ENCODE measurements around the gene ARHGAP6. TPM values are rescaled to one million over a fixed set of nuclear protein-coding genes. Genes with fewer than 3 reads are reported as not detected.

The ARHGAP6 gene
- total and polyA plus RNA-seq, 2 of the 13 experiments (the other 11 are each of a cell fraction or from before 2014, with no cell fraction given), result 0.11 TPM; not detected in 1

DNA sequence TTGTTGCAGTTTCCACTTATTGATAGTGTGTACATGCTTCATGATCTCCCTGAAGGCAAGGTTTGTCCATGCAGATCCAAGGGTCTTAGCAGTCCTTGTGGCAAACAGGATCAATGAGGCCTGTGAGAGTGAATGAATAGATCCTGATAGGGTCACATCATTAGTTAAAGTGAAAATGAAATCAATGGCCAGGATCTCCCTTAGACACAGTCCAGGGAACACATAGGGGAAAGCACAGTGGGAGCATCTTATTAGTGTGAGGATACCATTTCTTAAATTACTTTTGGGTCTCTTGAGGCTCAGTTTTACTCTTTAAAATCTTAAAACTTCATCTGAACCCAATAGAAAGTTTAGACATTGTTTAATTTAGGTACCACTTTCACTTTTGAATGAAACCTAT, 59.3 kb downstream of the ARHGAP6 start:
- Histone ChIP-seq H3K27ac (ENCODE audit: extremely low read length, insufficient read depth, low read length) (no peak overlapping the region), H3K79me2 (ENCODE audit: insufficient read depth, low read length) (no peaks in the 10 kb centered on the region), H3K27me3 (ENCODE audit: control insufficient read depth in 1 of 2, insufficient read depth in 2 of 2, low read length in 2 of 2) (no peaks in the 10 kb centered on the region), H3K4me3 (replicated peaks in 1 of 3; ENCODE audit: insufficient read depth in 1 of 3, low read depth in 2 of 3, low read length in 3 of 3) (no peak overlapping the region), H3K4me2 (ENCODE audit: low read depth, low read length) (no peak overlapping the region), H4K20me1 (ENCODE audit: insufficient read depth, low read length) (no peaks in the 10 kb centered on the region), H3K9ac (ENCODE audit: insufficient read depth, low read depth, low read length) (no peak overlapping the region), H3K36me3 (replicated peaks in 1 of 2; ENCODE audit: control insufficient read depth in 1 of 2, insufficient read depth in 2 of 2, low read length in 2 of 2) (no peaks in the 10 kb centered on the region), H2AFZ (ENCODE audit: low read length) (no peak overlapping the region), H3K4me1 (ENCODE audit: insufficient read depth, low read length) (no peaks in the 10 kb centered on the region), H3K9me3 (ENCODE audit: low read length) (no peaks in the 10 kb centered on the region)
- CTCF ChIA-PET (ENCODE audit: low intra/inter-chr PET ratio, low total read pairs), result no interaction called here
- no peak for DNase-seq (ENCODE audit: low spot score)
- no TSS peak for BruUV-seq (replicated peaks)
- in situ Hi-C loops (cut with HindIII; ENCODE audit: extremely low pct_ligation_motif_present, low pct_unique_long_range_greater_than_20kb), result no loop called here
- POLR2A ChIA-PET, result no interaction called here
- intact Hi-C loops (cut with micrococcal nuclease; ENCODE audit: unreplicated experiment), result no loop called here
- no peak for FAIRE-seq
- no peak for ATAC-seq
- no peak for TF ChIP-seq HMG20B (CRISPR knock-in tag; conservative IDR thresholded peaks at IDR 0.05)
- TF ChIP-seq, protein P1, sequence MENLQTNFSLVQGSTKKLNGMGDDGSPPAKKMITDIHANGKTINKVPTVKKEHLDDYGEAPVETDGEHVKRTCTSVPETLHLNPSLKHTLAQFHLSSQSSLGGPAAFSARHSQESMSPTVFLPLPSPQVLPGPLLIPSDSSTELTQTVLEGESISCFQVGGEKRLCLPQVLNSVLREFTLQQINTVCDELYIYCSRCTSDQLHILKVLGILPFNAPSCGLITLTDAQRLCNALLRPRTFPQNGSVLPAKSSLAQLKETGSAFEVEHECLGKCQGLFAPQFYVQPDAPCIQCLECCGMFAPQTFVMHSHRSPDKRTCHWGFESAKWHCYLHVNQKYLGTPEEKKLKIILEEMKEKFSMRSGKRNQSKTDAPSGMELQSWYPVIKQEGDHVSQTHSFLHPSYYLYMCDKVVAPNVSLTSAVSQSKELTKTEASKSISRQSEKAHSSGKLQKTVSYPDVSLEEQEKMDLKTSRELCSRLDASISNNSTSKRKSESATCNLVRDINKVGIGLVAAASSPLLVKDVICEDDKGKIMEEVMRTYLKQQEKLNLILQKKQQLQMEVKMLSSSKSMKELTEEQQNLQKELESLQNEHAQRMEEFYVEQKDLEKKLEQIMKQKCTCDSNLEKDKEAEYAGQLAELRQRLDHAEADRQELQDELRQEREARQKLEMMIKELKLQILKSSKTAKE (CRISPR knock-in tag; IDR thresholded peaks at IDR 0.05; ENCODE audit: borderline replicate concordance), result no peak
- no peak for TF ChIP-seq KLF13 (CRISPR knock-in tag; IDR thresholded peaks at IDR 0.05)
- TF ChIP-seq ZNF75D (CRISPR knock-in tag; IDR thresholded peaks at IDR 0.05; ENCODE audit: borderline replicate concordance), result no peak
- no peak for TF ChIP-seq SIN3B (IDR thresholded peaks at IDR 0.05; ENCODE audit: low read length)
- TF ChIP-seq NFIB (CRISPR knock-in tag; IDR thresholded peaks at IDR 0.05; ENCODE audit: borderline replicate concordance), result no peak
- TF ChIP-seq NFRKB (IDR thresholded peaks at IDR 0.05), result no peak
- no peak for TF ChIP-seq ZNF207 (IDR thresholded peaks at IDR 0.05; ENCODE audit: borderline replicate concordance)
- TF ChIP-seq ZNF460 (CRISPR knock-in tag; IDR thresholded peaks at IDR 0.05; ENCODE audit: borderline replicate concordance), result no peak
- no peak for TF ChIP-seq EZH2 (conservative IDR thresholded peaks at IDR 0.05; ENCODE audit: low read depth, low read length)
- TF ChIP-seq BRD4 (CRISPR knock-in tag; IDR thresholded peaks at IDR 0.05), result no peak
- TF ChIP-seq, protein P2, sequence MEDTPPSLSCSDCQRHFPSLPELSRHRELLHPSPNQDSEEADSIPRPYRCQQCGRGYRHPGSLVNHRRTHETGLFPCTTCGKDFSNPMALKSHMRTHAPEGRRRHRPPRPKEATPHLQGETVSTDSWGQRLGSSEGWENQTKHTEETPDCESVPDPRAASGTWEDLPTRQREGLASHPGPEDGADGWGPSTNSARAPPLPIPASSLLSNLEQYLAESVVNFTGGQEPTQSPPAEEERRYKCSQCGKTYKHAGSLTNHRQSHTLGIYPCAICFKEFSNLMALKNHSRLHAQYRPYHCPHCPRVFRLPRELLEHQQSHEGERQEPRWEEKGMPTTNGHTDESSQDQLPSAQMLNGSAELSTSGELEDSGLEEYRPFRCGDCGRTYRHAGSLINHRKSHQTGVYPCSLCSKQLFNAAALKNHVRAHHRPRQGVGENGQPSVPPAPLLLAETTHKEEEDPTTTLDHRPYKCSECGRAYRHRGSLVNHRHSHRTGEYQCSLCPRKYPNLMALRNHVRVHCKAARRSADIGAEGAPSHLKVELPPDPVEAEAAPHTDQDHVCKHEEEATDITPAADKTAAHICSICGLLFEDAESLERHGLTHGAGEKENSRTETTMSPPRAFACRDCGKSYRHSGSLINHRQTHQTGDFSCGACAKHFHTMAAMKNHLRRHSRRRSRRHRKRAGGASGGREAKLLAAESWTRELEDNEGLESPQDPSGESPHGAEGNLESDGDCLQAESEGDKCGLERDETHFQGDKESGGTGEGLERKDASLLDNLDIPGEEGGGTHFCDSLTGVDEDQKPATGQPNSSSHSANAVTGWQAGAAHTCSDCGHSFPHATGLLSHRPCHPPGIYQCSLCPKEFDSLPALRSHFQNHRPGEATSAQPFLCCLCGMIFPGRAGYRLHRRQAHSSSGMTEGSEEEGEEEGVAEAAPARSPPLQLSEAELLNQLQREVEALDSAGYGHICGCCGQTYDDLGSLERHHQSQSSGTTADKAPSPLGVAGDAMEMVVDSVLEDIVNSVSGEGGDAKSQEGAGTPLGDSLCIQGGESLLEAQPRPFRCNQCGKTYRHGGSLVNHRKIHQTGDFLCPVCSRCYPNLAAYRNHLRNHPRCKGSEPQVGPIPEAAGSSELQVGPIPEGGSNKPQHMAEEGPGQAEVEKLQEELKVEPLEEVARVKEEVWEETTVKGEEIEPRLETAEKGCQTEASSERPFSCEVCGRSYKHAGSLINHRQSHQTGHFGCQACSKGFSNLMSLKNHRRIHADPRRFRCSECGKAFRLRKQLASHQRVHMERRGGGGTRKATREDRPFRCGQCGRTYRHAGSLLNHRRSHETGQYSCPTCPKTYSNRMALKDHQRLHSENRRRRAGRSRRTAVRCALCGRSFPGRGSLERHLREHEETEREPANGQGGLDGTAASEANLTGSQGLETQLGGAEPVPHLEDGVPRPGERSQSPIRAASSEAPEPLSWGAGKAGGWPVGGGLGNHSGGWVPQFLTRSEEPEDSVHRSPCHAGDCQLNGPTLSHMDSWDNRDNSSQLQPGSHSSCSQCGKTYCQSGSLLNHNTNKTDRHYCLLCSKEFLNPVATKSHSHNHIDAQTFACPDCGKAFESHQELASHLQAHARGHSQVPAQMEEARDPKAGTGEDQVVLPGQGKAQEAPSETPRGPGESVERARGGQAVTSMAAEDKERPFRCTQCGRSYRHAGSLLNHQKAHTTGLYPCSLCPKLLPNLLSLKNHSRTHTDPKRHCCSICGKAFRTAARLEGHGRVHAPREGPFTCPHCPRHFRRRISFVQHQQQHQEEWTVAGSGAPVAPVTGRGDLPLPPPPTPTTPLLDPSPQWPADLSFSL (CRISPR knock-in tag; IDR thresholded peaks at IDR 0.05), result no peak
- TF ChIP-seq HMGXB3 (CRISPR knock-in tag; IDR thresholded peaks at IDR 0.05; ENCODE audit: borderline replicate concordance), result no peak
- no peak for TF ChIP-seq ZNF367 (CRISPR knock-in tag; IDR thresholded peaks at IDR 0.05; ENCODE audit: borderline replicate concordance)

Data from HepG2 (cell line).